H9 (cell line): ENCODE data around the gene TELO2. TPM values are rescaled to one million over a fixed set of nuclear protein-coding genes. Genes with fewer than 3 reads are reported as not detected.

Experiments
- DNase-seq: peaks from one replicate; pipeline ENCODE4 v3.0.0-alpha.2; 2017
- H2AFZ ChIP-seq: one replicate; pipeline ENCODE4 v1.6.1; 2013; ENCODE audit warnings: mild to moderate bottlenecking, low read length, control low read depth, moderate library complexity
- H2AK5ac ChIP-seq: 2 replicates; pipeline ENCODE4 v1.6.1; 2013; ENCODE audit warnings: low read length, control low read depth, mixed read lengths; ENCODE audit not compliant: insufficient read length
- H2BK120ac ChIP-seq: one replicate; pipeline ENCODE4 v1.6.1; 2013; ENCODE audit warnings: low read depth, mild to moderate bottlenecking, low read length, control low read depth, inconsistent platforms; ENCODE audit not compliant: poor library complexity, severe bottlenecking
- H2BK12ac ChIP-seq: 2 replicates; pipeline ENCODE4 v1.6.1; 2013; ENCODE audit warnings: low read length, control low read depth, mixed read lengths, low read depth; ENCODE audit not compliant: insufficient read length
- H2BK15ac ChIP-seq: 2 replicates; pipeline ENCODE4 v1.6.1; 2013; ENCODE audit warnings: low read depth, low read length, control low read depth
- H2BK20ac ChIP-seq: one replicate; pipeline ENCODE4 v1.6.1; 2013; ENCODE audit warnings: low read depth, mild to moderate bottlenecking, low read length, control low read depth, inconsistent platforms; ENCODE audit not compliant: poor library complexity, severe bottlenecking
- H2BK5ac ChIP-seq: 2 replicates; pipeline ENCODE4 v1.6.1; 2013; ENCODE audit warnings: low read length, control low read depth, mixed read lengths; ENCODE audit not compliant: insufficient read length
- H3K14ac ChIP-seq: 2 replicates; pipeline ENCODE4 v1.6.1; 2013; ENCODE audit warnings: low read length, control low read depth; ENCODE audit not compliant: insufficient read depth
- H3K18ac ChIP-seq: 2 replicates; pipeline ENCODE4 v1.6.1; 2013; ENCODE audit warnings: low read depth, mild to moderate bottlenecking, mixed read lengths, low read length, control low read depth; ENCODE audit not compliant: insufficient read length
- H3K23ac ChIP-seq: 2 replicates; pipeline ENCODE4 v1.6.1; 2013; ENCODE audit warnings: low read length, control low read depth, mixed read lengths, low read depth; ENCODE audit not compliant: insufficient read length
- H3K23me2 ChIP-seq: 2 replicates; pipeline ENCODE4 v1.6.1; 2013; ENCODE audit warnings: low read depth, mild to moderate bottlenecking, mixed read lengths, low read length, control low read depth; ENCODE audit not compliant: insufficient read length, poor library complexity, severe bottlenecking
- H3K27ac ChIP-seq: 2 replicates; pipeline ENCODE4 v1.5.1; 2013; ENCODE audit warnings: low read length, control low read depth, mixed read lengths, low read depth; ENCODE audit not compliant: insufficient read length
- H3K27me3 ChIP-seq: 2 replicates; pipeline ENCODE4 v1.6.1; 2013; ENCODE audit warnings: low read length, control low read depth, inconsistent platforms; ENCODE audit not compliant: insufficient read depth
- H3K4ac ChIP-seq: 2 replicates; pipeline ENCODE4 v1.6.1; 2013; ENCODE audit warnings: low read depth, mild to moderate bottlenecking, control low read depth, inconsistent platforms, low read length, moderate library complexity
- H3K4me1 ChIP-seq: 2 replicates; pipeline ENCODE4 v1.6.1; 2013; ENCODE audit warnings: low read length, control low read depth, inconsistent platforms; ENCODE audit not compliant: insufficient read depth
- H3K4me2 ChIP-seq: 2 replicates; pipeline ENCODE4 v1.6.1; 2013; ENCODE audit warnings: low read length, control low read depth, mixed read lengths; ENCODE audit not compliant: insufficient read length, insufficient read depth
- H3K56ac ChIP-seq: 2 replicates; pipeline ENCODE4 v1.6.1; 2013; ENCODE audit warnings: low read depth, mild to moderate bottlenecking, mixed read lengths, low read length, control low read depth; ENCODE audit not compliant: insufficient read length
- H3K79me1 ChIP-seq: 2 replicates; pipeline ENCODE4 v1.6.1; 2013; ENCODE audit warnings: low read depth, mild to moderate bottlenecking, moderate library complexity, low read length, control low read depth, inconsistent platforms; ENCODE audit not compliant: insufficient read depth, poor library complexity, severe bottlenecking
- H3K79me2 ChIP-seq: 2 replicates; pipeline ENCODE4 v1.6.1; 2013; ENCODE audit warnings: low read length, control low read depth, inconsistent platforms; ENCODE audit not compliant: insufficient read depth
- H3K9ac ChIP-seq: 2 replicates; pipeline ENCODE4 v1.6.1; 2013; ENCODE audit warnings: low read length, control low read depth, mixed read lengths; ENCODE audit not compliant: insufficient read length; ENCODE audit errors: extremely low read depth
- H3K9me3 ChIP-seq: one replicate; pipeline ENCODE4 v1.6.1; 2013; ENCODE audit warnings: low read depth, low read length, inconsistent platforms; ENCODE audit not compliant: control insufficient read depth
- H3T11ph ChIP-seq: one replicate; pipeline ENCODE4 v1.6.1; 2013; ENCODE audit warnings: mild to moderate bottlenecking, low read length, control low read depth, inconsistent platforms
- H4K20me1 ChIP-seq: one replicate; pipeline ENCODE4 v1.6.1; 2013; ENCODE audit not compliant: control insufficient read depth, insufficient read length, insufficient read depth
- H4K5ac ChIP-seq: 2 replicates; pipeline ENCODE4 v1.6.1; 2013; ENCODE audit warnings: low read depth, mild to moderate bottlenecking, mixed read lengths, low read length, control low read depth; ENCODE audit not compliant: insufficient read length
- H4K8ac ChIP-seq: replicated peaks from 2 replicates; pipeline ENCODE4 v1.6.1; 2013; ENCODE audit warnings: low read length, control low read depth, mixed read lengths, low read depth; ENCODE audit not compliant: insufficient read length
- H4K91ac ChIP-seq: 2 replicates; pipeline ENCODE4 v1.6.1; 2013; ENCODE audit warnings: low read depth, mild to moderate bottlenecking, moderate library complexity, mixed read lengths, low read length, control low read depth; ENCODE audit not compliant: insufficient read length
- H3K27ac Mint-ChIP-seq, 3 experiments: 2 replicates in 2 of 3; 3 replicates in 1 of 3; pipeline ENCODE4 v1.8.0; 2020 to 2021; ENCODE audit warnings: mixed read lengths in 3 of 3, mild to moderate bottlenecking in 1 of 3, moderate library complexity in 1 of 3
- H3K27me3 Mint-ChIP-seq: 2 replicates; pipeline ENCODE4 v1.8.0; 2021; ENCODE audit warnings: low read depth, mild to moderate bottlenecking, moderate library complexity, mixed read lengths
- H3K36me3 Mint-ChIP-seq, 3 experiments: 2 replicates in 2 of 3; 3 replicates in 1 of 3; pipeline ENCODE4 v1.8.0; 2020 to 2021; ENCODE audit warnings: low read depth in 3 of 3, mixed read lengths in 3 of 3; ENCODE audit not compliant: insufficient read depth in 1 of 3
- H3K4me1 Mint-ChIP-seq, 2 experiments: 2 replicates each; pipeline ENCODE4 v1.8.0; 2020; ENCODE audit warnings: mixed read lengths in 2 of 2
- H3K4me3 Mint-ChIP-seq, 2 experiments: 2 replicates in 1 of 2; 3 replicates in 1 of 2; pipeline ENCODE4 v1.8.0; 2020 to 2021; ENCODE audit warnings: mild to moderate bottlenecking in 2 of 2, mixed read lengths in 2 of 2, moderate library complexity in 1 of 2
- H3K9me3 Mint-ChIP-seq, 2 experiments: 2 replicates in 1 of 2; 3 replicates in 1 of 2; pipeline ENCODE4 v1.8.0; 2020; ENCODE audit warnings: mild to moderate bottlenecking in 2 of 2, mixed read lengths in 2 of 2, moderate library complexity in 1 of 2
- WGBS: extraction: QIAGEN DNeasy Blood & Tissue Kit; methylation state at CpG from one replicate; pipeline ENCODE4 v1.1.7; 2013; ENCODE audit warnings: missing lambda C conversion rate, low lambda C conversion rate, mixed read lengths; ENCODE audit not compliant: insufficient read length; ENCODE audit errors: extremely low coverage; 5-methylcytosine and 5-hydroxymethylcytosine counted together
- total RNA-seq: library from RNA; stranded (reverse); gene quantifications from 2 replicates; pipeline ENCODE4 v1.2.1, GENCODE V29; 2021
- TF ChIP-seq, protein P1 (sequence below): fragments of 200-600 bp; sonication (generic); conservative IDR thresholded peaks from 3 replicates; pipeline ENCODE4 v1.8.0; 2021; ENCODE audit warnings: antibody characterized with exemption, mild to moderate bottlenecking

The TELO2 gene
- total RNA-seq, 1 experiment from 2014 or later = 98.9 TPM

DNA sequence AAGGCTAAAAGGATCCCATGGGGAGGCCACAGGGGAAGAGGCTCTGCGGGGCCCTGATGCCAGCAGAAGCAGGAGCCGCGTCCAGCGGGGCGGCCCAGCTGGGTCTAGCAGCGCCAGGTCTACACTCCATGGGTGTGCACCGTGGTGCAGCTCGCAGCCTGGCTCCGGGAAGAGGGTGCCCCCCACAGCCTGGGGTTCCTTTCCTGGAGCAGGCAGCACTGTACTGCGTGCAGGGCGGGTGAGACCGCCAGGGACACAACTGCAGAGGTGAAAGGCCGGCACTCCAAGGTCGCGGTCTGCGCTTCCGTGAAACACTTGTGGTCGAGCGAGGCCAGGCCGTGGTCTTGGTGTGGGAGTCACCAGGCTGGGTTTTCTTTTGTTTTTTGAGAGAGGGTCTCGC is 42.3 kb upstream of the TELO2 start:
- H3T11ph ChIP-seq = no peak overlapping the region
- H3K27me3 ChIP-seq = no peaks in the 10 kb centered on the region
- no peak overlapping the region for H2BK15ac ChIP-seq
- no peaks in the 10 kb centered on the region for H3K9me3 Mint-ChIP-seq
- no peak overlapping the region for H4K91ac ChIP-seq
- no peak overlapping the region for H2AK5ac ChIP-seq
- H2BK5ac ChIP-seq = no peak overlapping the region
- no peak overlapping the region for H3K4me2 ChIP-seq
- no peak for DNase-seq
- H2BK20ac ChIP-seq = no peak overlapping the region
- no peaks in the 10 kb centered on the region for H3K4me1 Mint-ChIP-seq
- H3K9me3 ChIP-seq = no peaks in the 10 kb centered on the region
- no peak overlapping the region for H3K14ac ChIP-seq
- H3K23me2 ChIP-seq = no peaks in the 10 kb centered on the region
- no peak overlapping the region for H3K23ac ChIP-seq
- WGBS = no CpG with 5 or more reads among the region's 21 CpGs
- no peak overlapping the region for H3K18ac ChIP-seq
- H4K8ac ChIP-seq = no peak overlapping the region
- no peaks in the 10 kb centered on the region for H3K79me1 ChIP-seq
- H2BK120ac ChIP-seq = no peak overlapping the region
- peaks cover 0 to 33% (median 31%) of the 10 kb centered on the region in 3 experiments; a peak in 5 of 7 replicates for H3K36me3 Mint-ChIP-seq
- no peak overlapping the region for H3K27ac Mint-ChIP-seq
- H2BK12ac ChIP-seq = no peak overlapping the region
- H3K27ac ChIP-seq = no peak overlapping the region
- H4K20me1 ChIP-seq = peaks cover 2% of the 10 kb centered on the region
- no peak overlapping the region for H3K9ac ChIP-seq
- H3K4me3 Mint-ChIP-seq = no peak overlapping the region
- H3K56ac ChIP-seq = no peak overlapping the region
- H4K5ac ChIP-seq = no peak overlapping the region
- TF ChIP-seq, protein P1, sequence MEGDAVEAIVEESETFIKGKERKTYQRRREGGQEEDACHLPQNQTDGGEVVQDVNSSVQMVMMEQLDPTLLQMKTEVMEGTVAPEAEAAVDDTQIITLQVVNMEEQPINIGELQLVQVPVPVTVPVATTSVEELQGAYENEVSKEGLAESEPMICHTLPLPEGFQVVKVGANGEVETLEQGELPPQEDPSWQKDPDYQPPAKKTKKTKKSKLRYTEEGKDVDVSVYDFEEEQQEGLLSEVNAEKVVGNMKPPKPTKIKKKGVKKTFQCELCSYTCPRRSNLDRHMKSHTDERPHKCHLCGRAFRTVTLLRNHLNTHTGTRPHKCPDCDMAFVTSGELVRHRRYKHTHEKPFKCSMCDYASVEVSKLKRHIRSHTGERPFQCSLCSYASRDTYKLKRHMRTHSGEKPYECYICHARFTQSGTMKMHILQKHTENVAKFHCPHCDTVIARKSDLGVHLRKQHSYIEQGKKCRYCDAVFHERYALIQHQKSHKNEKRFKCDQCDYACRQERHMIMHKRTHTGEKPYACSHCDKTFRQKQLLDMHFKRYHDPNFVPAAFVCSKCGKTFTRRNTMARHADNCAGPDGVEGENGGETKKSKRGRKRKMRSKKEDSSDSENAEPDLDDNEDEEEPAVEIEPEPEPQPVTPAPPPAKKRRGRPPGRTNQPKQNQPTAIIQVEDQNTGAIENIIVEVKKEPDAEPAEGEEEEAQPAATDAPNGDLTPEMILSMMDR = no peak
- H3K4me1 ChIP-seq = no peaks in the 10 kb centered on the region
- no peaks in the 10 kb centered on the region for H3K79me2 ChIP-seq
- peaks cover 1% of the 10 kb centered on the region; the same call in 1 of the 2 replicates for H3K27me3 Mint-ChIP-seq
- no peak overlapping the region for H3K4ac ChIP-seq
- H2AFZ ChIP-seq = no peak overlapping the region
